ENCODE measurements around the gene ABCB1.

- no peak for TF ChIP-seq POLR2A (IDR thresholded peaks at IDR 0.05)
- TF ChIP-seq POLR2AphosphoS5 (IDR thresholded peaks at IDR 0.05), result no peak
- no peak for TF ChIP-seq CTCF (IDR thresholded peaks at IDR 0.05)
Measured at GRCh38 chr7:87567052-87567451, 33.6 kb downstream of the ABCB1 start.
